CD4-positive, alpha-beta T cell treated with Interferon gamma for 1 hour (primary cell): Measurements from ENCODE around the gene NAV2.

Experiments
- DNase-seq: peaks from one replicate; pipeline ENCODE4 v3.0.0-alpha.2; 2020

The NAV2 gene

DNA sequence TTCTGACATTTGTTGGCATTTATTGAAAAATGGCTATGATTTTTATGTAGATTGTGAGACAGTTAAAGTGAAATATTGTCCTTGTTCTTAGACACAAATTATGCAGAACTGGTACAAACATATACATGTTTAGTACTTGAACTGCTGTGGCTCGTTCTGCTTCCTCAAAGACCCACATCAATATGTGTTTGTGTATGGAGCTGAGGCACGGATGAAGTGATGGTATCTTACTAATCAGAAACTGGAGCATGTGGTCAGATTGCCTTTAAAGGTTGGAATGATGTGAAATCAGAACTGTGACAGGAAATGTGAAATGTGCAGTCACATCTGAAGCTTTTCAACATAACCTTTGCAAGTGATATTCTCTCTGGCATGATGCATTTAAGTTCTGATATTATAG is 130.4 kb downstream of the NAV2 start:
- DNase-seq = no peak

DNA sequence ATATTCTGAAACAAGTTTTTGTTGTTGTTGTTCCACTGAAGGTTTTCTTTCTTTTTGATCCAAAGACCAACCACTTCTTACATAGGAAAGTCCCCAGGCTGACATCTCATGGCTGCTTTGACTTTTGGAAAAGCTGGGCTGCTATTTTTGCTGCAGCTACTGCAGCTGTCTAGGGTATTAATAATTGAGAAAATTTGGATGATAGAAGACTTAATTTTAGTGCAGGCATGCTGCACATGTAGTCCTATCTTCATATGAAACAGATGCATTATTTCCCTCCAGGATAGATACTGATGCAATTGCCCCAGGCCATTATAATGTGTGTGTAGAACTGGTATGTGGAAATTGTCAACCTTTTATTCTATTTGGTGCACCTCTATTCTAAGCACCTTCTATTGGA is 131.4 kb downstream of the NAV2 start:
- no peak for DNase-seq

DNA sequence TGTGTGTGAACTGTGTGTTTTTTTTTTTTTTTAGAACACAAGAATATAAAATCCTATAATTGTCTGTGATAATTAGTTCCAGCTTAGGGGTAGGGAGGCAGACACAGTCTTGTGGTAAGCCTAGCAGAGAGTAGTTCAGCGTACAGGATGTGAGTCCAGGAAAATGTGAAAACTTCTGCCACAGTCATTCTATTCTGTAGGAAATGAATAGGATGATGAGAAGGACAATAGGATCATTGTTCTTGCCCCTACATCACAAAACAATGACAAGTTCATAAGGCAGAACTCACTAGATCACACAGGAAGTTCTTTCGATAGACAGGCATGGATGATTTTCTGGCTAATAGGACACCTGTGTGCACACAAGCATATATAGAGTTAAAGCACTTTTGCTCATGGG is 132.2 kb downstream of the NAV2 start:
- DNase-seq = no peak

DNA sequence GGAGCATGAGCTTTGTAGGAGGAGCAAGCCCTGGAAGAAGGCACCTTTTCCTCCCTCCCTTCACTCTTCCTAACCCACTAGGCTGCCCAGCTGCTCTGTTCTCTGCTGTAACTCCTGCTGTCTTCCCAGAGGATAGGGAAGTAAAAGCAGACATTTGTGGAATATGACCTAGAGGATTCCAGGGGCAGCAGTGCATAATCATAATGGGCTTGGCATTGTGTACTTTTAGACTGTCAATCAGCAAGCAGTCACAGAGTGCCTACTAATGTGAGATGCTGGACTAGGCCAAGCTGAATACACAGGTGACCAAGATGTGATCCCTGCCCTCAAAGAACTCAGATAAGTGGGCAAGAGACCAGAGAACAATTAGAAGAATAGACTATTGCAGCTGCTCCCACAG is 133.0 kb downstream of the NAV2 start:
- no peak for DNase-seq

DNA sequence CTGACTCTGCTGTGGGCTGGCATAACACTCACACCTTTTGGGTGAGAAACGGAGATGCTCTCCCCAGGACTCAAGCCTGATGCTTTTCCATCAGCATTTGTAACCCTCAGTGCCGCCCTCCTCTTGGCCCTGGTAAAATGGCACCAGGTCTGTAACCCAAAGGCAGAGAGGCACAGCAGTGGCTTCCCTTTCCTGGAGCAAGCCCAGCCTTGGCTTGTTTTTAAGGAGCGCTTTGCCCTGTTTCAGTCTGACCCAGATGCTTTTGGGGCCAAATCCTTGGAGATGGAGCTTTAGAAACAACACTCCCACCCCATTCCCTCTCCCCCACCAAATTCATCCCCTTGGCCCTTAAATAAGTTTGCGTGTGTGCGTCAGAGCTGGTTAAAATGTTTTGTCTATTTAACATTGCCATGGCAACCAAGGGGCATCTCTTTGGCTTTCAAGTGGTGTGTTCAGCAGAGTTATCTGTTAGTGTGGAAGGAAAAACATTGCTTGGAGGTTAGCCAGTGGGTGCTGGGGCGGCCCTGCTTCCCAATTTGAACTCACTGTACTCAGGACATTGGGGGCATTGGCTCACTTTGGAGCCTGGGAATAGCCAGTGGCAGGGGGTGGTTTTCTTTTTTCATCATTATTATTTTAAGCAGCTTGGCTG is 134.1 kb downstream of the NAV2 start:
- no peak for DNase-seq

DNA sequence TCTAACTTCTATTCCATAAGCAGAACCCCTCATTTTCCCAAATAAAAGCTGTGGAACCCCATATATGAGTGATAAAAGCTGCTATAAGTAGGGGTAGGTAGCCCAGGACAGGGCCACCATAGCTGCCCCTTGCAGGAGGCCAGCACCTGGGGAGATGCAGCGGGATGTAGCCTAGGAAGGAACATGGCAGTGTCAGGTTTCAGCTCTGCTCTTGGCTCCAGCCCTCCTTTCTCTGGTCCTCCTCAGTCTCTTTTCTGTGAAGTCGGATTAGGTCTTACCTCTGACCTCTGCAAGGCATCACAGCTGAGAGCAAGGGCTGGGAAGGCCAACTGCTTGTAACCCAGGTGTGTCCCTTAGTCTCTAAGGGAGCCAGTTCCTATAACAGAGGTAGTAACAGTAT is 135.6 kb downstream of the NAV2 start:
- DNase-seq = no peak

DNA sequence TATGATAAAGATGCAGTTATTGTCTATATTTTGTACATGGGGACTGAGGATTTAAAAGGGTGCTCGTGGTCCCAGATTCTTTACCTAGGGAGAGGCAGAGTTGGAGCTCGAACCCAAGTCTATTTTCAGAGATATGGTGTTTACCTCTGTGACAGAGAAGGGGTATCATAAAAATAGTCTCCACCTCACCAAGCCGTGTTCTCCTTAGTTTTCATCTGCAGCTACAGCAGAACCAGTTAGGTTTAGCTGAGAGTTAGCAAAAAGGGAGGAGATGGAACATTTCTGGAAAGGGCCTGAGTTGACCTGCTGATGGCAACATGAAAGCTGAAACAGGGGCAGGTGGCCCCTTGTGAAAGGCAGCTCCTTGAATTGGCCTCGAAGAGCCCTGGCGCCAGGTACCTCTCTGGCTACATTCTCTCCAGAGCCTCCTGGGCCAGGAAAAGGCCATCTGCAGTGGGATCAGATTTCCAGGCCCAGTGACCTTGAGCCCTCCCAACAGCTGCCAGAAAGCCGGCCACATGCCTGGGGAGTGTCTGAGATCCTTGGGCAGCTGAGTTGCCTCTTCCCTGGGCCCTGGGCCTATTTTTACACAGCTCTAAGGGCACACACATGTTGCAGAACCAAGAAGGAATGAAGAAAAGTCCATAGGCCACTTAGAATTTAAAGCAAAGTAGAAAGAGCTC is 136.6 kb downstream of the NAV2 start:
- DNase-seq = no peak

DNA sequence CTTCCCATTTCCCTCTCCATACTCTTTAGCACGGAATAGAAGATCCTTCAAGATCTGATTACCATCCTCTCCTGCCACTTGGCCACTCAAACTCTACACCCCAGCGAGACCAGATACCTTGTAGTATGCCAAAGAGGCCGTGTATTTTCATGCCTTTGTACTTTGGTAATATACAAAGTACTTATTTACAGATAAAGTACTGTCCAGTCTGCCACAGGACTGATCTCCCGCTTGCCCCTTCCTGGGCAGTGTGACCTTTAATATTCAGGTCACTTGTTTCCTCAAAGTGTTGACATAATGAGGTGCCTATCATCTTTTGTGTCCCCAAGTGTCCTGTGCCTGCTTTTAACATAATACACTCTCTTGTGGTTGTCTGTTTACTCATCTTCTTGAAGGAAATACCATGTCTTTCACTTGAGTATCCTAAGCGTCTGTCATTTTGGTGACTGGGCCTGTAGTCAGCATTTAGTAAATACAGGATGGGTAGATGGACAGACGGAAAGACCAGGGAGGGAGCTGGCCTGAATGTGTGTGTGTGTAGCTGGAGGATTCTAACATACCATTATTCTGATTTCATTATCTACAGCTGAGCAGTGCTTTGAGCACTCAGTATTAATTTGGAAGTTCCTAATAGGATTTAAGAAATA is 137.4 kb downstream of the NAV2 start:
- DNase-seq = no peak

DNA sequence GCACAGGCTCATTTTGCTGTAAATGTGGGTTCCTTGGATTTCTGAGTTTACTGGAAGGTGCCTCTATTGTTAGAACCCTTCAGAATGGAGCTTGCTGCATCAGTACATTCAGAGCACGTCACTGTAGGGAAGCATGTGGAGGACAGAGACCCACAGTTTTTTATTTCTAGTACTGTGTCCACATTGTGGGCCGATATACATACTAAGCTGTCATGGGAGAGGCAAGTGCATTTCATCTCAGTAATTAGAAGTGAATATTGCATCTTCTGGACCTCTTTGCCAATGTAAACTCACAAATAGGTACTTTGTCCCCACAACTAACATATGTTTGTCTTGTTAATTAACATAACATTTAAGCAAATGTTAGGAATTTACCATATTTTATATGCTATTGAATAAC is 139.7 kb downstream of the NAV2 start:
- DNase-seq = no peak

DNA sequence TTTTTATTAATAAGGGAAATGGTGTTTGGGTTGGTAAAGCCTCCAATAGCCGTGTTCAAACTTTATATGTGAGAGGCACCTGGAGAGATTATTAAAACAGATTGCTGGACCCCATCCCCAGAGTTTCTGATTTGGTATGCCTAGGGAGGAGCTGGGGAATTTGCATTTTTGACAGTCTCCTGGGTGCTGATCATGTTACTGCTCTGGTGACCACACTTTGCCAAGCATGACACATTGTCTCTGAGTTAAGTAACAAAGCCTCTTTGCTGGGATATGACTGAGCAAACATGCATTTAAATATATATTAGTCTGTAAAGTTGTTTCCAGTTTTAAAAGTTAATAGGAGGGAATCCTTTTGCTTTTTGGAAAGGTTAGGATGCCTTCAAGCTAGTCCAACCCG is 140.4 kb downstream of the NAV2 start:
- no peak for DNase-seq

DNA sequence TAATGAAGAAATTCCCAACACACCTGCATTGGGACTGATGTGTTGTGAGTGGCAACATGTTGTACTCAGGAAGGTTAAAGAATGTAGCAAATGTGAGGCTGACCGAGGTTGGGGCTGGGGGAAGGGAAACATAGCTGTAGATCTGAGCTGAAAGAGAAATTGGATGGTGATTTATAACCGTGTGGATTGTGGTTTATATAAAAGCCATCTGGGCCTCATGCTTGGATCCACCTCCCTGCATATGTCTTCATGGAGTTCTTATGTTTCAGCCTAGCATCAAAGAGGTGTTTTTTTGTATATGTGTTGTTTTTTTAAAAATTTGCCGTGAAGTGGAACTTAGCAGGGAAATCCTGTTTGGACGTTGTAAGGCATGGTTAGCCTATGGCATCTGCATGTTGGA is 141.3 kb downstream of the NAV2 start:
- no peak for DNase-seq

DNA sequence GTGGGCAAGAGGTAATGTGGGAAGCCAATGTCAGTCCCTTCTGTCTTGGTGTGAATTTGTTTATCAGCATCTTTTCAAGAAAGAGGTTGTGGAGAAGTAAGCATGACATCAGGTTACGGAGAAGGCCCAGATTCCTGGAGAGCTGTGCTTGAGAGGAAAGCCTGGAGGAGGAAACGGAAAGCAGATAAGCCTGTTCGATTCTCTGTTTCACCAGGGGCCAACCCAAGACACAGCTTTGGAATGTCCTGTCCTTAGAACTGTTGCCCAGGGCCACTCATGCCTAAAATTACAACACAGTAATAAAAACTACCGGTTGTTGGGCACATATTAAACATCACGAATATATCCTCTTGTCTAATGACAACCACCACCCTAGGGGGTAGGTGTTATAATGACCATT is 148.5 kb downstream of the NAV2 start:
- DNase-seq = no peak

DNA sequence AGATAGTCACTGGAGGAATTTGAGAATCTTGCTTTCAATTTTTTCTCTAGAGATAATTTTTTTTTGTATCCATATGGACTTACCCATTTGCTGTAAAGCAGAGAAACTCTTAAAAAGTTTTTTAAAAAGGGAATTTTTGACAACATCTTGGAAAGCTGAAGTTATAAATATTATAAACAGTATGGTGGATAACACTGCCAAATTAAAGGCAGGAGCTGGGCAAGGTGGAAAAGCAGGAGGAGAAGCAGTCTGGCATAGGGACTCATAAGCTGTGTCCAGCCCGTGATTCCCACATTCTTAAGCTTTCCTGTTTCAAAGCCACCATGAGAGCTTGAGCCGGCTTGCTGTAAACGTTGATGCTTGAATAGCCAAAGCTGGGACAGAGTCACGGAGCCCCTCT is 149.5 kb downstream of the NAV2 start:
- DNase-seq = no peak

DNA sequence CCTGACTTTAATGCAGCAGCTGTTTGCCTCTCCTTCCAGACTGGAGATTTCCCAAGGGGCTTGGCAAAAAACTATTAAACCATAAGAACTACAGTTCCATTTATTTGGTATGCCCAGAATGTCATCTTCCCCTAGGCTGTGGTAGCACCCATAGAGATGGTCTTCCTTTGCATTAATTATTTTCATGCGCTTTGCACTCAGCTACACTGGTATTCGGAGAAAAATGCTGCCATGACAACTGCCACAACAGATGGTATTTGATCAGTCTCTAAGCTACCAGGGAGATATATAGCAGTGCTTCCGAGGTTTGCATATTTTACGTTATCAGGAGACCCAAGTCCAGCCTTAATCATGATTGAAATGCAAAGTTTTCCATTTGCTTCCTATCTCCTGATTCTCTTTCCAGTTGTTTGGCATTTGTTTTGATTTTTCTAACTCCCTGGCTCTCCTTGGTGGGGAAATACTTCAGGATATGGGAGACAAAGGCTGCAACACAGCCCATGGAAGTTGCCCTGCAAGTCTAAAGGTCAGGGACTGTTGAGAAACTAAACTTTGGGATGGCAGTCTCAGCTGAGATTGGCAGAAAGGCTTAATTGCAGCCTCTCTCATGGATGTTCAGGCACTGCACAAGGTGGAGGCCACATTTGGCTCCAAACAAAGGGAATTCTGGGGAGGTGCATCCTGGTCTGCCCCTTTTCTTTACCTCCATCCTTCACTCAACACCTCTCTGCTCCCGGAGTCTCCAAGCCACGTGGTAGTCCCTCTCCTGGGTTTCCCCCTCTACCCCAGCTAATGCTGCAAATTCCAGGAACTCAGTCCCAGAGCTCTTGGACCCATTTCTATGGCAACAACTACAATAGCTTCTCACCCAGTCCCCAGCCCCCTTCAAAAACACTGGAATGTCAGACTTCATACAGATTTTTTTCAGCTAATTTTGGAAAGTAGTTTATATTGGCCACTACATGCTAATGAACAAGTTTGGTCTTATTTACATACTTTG is 151.8 kb downstream of the NAV2 start:
- DNase-seq = no peak

DNA sequence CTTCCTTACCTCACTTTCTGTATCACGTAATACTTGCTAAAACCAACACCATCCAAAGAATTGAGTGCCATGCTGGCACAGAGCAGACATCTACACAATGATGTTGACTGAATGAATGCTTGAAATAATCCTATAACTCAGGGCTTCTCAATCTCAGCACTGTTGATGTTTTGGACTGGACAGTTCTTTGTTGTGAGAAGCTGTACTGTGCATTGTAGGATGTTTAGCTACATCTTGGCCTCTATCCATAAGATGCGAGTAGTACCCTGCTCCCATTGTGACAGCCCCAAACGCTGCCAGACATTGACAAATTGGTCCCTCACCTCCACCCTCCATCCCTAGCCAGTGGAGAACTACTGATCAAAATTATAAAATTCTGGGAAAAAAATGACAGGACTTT is 153.4 kb downstream of the NAV2 start:
- no peak for DNase-seq

DNA sequence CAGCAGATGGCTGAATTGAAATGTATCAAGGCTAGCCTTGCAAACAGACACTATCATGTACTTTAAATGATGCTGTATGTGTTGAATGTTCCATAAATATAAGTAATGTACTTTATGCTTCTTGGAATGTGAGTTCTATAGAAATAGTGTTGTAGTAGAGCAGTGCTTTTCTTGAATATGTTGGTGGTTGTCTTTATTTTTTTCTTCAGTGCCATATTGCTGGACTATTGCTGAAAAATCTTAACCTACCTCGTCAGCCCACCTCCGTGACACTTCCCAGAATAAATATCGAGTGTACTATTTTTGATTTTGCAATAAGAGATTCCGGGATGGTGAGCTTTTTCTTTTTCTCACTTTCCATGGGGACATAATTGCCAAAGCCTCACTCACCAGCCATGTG is 153.9 kb downstream of the NAV2 start:
- DNase-seq = no peak

DNA sequence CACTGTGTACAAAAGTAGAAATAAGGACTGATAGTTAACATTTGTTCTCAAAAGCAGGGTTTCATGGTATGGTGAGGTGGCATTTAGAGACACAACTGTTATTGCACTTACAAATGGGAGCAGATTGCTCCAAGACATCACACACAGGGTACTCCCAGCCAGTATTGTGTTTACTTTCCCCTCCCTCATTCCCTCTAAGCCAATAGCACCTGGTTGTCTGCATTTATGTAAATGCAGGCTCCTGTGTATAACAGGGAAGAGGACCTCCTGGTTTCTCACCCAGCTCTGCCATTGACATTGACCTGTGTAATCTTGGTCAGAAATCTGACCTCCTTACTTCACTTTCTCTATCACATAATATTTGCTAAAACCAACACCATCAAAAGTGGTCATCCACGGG is 154.4 kb downstream of the NAV2 start:
- no peak for DNase-seq

DNA sequence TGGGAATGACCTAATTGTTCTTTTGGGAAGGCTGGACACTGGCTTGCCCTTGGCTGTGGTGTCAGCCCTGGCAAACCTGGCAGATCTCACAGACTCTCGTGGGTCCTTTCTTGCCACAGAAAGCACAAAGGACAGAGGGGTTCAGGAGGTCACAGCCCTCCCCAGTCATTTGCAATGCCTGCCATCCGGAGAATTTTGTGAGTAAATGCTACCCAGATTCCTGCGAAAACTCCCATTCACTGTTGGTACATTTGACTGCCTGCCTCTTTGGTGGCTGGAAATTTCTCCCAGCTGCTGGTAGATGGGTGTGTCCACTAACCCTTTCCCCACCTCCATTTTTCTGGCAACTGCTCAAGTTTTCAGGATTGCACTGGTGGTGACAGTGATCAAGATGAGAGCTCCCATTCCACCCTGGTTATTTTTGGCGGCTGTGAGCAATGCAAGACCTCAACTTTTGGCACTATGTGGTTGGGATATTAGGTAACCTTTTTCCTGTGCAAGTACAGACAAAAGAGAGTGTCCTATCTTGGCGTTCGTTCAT is 155.7 kb downstream of the NAV2 start:
- DNase-seq = no peak

DNA sequence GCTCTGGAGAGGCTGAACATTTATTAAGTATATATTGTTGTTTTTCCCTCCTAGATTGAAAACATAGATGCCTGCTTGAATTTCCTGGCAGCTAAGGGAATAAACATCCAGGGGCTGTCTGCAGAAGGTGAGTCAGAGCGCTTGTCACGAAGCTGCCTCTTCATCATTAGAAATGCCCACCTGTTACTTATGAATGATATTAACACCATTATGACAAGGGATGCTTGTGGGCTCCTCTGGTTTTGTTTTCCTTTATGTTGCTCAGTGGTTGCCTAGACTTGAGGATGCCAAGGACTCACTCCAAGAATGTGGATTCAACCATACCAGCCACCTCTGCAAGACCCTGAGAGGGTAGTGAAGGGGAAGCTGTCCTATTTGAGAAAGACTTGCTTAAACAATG is 156.2 kb downstream of the NAV2 start:
- no peak for DNase-seq

DNA sequence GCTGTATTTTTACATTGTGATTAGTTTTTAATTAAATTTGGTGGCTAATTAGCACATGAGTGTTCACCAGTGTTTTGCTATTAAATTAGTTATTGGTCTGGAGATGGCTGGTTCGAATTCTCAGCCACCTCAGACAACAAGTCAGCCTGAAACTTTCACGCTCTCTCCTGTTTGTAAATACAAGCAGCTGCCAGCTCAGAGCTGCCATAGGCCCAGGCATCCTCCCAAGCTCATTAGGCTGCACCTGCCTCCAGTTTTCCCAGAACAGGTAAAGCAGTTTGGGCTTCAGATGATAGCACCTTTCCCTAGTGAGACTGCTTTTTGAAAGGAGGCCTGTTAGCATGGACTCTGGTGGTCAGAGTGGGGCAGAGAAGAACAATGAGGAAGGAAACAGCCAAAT is 156.8 kb downstream of the NAV2 start:
- DNase-seq = no peak

DNA sequence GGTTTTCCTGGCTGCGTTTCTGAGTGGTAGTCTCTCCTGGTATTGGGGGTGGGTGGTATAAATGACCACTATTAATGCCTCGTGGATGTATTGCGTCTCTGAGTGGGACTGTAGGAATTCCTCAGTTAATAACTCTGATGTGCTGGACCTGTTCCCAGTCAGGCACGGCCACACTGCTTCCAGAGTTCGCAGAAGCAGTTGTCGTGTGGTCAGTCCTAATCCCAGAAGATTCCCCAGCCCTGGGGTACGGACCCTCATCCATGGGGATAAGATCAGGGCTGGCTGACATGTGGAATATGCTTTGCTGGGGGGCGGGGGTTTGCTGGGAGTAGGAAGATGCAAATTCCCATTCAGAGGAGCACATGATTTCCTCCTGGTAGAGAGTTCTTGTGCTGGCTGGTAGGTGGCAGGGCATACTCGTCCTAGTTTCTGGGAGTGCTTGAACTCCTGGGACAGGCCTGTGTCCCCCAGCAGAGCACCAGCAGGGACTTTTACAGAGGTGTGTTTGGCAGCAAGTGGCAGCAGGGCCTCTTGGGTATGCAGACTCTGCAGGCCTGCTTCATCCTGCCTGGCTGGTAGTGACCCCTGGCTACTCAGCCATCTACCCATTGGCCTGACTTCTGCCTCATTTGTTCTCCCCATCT is 157.4 kb downstream of the NAV2 start:
- no peak for DNase-seq

DNA sequence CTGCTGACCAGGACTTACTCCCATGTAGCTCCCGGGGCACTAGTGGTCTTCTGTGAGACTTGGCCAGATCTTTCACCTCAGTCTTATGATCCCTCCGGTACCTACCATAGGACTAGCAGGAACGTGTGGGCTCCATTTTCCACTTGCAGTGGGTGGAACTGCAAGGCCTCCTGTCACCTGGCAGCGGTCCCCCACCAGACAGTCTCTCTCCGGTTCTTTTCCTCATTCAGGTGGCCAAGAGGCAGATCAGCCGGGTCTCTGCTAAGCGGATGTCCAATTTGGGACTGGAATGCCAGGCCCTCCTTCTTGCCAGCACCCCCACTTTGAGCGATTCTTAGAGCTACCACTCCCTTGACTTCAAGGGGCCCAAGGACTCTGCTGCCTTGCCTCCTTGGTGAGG is 158.9 kb downstream of the NAV2 start:
- no peak for DNase-seq
